Jurkat, Clone E6-1 (cell line): Measurements from ENCODE around the gene CDIP1.
A peak's percentile ranks its signal among the peaks of the same experiment; 100 is the strongest.

ENCODE experiments used
- DNase-seq: peaks from one replicate; pipeline ENCODE4 v3.0.0-alpha.2; 2011; ENCODE audit warnings: low read depth, low spot score
- H3K4me3 ChIP-seq: 2 replicates; pipeline ENCODE4 v1.5.1; 2011; ENCODE audit warnings: mild to moderate bottlenecking, low read length, control low read depth, moderate library complexity

Gene CDIP1

DNA sequence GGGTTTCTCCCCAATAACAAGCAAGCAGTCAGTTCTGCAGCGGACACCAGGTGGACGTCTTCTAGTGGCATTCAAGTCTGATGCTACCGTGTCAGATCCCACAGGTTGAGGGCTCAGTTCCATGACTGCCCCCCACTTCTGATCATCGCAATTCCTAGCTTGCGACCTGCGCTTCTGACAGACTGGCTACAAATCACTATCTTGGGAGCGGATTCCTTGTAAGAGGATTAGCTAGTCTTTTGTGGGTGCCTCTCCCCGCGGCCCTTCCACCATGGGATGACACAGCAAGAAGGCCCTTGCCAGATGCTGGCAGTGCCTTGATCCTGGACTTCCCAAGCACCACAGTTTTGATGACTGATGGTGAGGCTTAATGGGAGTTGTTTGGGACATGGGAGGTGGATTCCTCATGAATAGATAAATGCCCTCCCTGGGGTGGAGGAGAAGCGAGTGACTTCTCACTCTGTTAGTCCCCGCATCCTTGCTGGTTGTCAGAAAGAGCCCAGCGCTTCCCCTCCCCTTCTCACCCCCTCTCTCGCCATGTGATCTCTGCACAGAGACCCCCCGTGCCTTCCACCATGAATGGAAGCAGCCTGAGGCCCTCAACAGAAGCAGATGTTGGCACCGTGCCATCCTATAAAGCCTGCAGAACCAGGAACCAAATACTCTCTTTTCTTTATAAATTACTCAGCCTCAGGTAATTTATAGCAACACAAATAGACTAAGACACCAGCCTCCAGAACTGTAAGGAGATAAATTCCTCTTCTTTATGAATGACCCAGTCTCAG lies 19.1 kb downstream of the CDIP1 start:
- DNase-seq = no peak
- H3K4me3 ChIP-seq = no peak overlapping the region

DNA sequence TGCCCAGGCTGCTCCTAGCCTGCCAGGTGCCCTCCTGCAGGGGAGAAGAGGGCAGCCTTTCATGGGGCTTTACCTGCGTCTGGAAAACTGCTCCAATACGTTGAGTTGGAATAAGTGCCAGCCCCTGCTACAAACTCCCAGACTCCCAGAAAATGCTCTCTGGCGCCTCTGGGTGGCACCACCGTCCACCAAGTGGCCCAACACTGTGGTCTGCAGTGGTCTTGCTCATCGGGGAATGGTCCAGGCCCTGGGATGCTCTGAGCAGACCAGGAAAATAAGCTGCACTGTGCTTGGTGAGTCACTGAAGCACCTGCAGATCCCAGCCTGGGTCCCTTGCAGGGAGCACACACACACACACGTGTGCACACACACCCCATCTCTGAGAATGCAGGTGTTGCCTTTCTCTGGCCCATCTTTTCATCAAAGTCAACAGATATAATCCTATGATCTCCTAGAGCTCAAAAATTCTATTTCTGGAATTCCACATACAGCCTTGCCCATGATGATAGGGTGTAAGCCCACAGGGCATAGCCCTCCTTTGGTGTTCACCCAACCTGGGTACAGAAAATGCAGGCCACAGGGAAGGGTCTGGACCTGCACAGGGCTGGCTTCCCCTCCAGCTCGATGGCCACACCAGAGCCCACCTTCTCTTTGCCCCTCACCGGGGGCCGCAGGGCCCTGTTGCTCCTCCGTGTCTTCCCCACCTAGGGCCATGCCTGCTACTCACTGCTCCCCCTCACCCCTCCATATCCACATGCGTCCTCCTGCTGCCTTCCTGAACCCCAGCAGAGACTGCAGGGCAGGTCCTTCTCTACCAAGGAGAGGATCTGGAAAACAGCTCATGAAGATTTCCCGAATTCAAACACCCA lies 20.5 kb downstream of the CDIP1 start:
- no peak for DNase-seq
- no peak overlapping the region for H3K4me3 ChIP-seq

DNA sequence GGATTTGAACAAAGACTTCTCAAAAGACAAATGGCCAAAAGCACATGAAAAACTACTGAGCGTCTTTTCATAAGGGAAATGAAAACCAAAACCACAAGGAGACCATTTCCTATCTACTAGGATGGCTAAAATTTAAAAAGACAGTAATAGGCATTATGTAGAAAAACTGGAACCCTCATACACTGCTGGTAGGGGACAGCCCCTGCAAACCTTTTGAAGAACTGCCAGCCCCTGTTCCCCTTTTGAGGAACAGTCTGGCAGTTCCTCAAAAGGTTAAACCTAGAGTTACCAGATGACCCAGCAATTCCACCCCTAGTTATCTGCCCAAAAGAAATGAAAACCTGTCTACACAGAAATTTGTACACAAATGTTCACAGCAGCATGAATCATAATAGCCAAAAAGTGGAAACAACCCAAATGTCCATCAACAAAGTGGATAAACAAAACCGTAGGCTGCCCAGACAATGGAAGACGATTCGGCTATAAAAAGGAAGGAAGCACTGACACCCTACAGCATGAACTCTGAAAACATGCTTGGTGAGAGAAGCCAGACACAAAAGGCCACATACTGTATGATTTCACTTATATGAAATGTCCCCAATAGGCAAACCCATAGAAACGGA lies 22.9 kb downstream of the CDIP1 start:
- no peak for DNase-seq
- no peak overlapping the region for H3K4me3 ChIP-seq

DNA sequence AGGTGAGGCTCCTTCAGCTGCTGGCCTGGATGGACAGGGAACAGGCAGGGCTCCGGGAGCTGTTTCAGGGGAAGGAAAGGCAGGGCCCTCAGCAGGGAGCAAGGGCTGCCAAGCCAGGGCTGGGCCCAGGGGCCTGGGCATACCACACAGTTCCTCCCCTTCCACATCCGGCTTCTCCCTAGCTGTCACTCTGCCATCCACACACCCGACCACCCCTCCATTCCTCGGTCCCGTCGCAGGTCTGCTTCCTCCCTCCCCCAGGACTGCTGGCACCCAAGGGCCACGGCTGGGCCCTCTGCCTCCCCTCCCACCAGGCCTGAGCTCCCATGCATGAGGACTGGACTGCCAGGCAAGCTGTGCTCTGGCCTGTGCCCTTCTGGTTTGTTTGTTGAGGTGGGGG lies 24.0 kb downstream of the CDIP1 start:
- H3K4me3 ChIP-seq = no peak overlapping the region
- no peak for DNase-seq

DNA sequence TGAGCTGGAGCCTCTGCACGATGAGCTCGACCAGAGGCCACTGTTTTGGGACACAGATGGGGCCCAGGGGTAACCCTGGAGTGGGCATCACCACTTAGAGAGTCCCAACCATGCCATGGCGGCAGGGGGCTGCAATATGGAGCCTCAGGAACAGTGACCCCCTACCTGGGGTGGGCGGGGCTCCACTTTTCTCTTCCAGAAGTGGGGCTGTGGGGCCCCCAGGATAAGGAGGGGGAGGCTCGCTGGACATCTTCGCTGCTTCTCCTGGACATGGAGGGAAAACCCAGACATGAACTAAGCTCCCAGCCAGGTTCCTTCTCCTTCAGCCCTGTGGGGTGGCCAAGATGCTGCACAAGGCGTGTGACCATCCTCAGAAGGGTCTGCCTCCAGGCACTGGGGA lies 24.7 kb downstream of the CDIP1 start:
- H3K4me3 ChIP-seq = no peak overlapping the region
- DNase-seq = no peak

DNA sequence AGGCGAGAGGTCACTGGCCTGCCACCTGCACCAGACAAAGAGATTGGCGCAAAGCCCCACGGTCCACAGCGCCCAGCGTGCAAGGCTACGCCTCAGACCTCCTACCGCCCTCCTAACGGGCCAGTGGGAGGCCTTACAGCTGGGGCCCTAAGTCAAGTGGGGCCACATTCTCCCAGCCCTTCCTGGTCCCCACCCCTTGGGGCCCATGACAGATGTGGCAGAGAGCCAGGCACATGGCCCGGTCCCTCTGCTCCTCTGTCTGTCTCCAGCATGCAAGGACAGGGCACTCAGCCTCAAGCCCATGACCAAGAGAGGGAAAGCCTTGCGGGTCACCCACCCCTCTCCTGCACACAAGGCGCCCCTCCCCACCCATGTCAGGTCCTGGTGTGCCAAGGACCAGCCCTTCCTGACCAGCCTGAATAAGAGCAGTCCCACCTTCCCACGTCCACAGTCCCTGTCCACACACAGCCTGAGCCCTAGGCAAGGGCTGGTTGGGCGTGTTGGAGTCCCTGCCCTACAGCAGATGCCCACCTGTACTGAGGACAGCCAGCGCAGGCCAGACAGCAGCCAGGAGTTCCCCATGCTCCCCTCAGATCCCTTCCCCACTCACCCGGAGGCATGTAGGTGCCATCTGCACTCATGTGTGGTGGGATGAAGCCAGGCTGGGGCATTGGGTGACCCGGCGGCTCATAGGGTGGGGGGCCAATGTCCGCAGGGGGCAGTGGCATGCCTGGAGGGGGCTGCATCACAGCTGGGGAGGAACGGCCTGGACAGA lies 25.3 kb downstream of the CDIP1 start:
- DNase-seq = no peak
- no peak overlapping the region for H3K4me3 ChIP-seq

DNA sequence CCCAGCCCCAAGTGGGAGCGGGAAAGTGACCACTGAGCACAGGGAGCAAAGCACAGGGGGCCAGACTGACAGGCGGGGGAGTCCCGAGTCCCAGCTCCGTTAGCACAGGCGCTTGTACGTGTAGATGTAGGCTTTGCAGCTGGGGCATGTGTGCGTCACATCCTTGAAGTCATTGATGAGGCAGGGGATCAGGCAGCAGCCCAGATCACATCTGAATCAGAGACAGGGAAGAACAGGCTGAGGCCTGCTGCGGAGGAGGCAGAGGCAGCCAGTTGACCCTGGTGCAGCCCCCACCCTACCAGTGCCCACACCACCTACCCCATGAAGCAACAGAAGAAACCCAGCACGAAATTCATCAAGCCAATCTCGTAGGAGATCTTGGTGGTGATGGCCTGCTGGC lies 26.1 kb downstream of the CDIP1 start:
- DNase-seq = no peak

DNA sequence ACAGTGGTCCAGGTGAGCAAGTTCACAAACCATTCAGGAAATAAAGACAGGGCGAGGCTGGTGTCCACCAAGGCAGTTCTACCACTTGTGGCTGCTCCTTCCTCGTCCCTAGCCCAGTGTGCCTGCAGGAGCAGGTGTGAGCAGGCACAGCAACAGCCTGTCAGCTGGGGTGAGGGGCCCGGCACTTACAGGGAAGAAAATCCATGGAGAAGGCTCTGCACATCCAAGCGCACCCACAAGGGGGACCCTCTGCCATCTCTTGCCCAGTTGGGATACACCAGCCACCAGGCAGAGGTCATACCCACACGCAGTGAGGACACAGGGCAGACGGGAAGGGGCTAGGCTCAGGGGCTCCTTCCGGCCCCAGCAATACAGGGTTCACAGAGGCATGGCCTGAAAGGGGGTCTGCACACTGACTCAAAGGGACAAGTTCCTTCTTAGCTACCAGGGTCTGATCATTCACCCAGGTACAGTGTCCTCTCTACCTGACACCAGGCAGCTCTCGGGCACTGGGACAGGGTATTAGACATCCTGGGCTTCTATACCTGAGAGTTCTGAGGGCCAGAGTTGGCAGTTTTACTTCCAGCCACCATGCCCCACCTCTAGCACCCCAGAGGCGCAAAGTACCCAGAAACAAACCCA lies 27.0 kb downstream of the CDIP1 start:
- no peak for DNase-seq
- no peak overlapping the region for H3K4me3 ChIP-seq

More for the DNA sequence above, 26.1 kb downstream of the CDIP1 start:
- H3K4me3 ChIP-seq = no peak overlapping the region

DNA sequence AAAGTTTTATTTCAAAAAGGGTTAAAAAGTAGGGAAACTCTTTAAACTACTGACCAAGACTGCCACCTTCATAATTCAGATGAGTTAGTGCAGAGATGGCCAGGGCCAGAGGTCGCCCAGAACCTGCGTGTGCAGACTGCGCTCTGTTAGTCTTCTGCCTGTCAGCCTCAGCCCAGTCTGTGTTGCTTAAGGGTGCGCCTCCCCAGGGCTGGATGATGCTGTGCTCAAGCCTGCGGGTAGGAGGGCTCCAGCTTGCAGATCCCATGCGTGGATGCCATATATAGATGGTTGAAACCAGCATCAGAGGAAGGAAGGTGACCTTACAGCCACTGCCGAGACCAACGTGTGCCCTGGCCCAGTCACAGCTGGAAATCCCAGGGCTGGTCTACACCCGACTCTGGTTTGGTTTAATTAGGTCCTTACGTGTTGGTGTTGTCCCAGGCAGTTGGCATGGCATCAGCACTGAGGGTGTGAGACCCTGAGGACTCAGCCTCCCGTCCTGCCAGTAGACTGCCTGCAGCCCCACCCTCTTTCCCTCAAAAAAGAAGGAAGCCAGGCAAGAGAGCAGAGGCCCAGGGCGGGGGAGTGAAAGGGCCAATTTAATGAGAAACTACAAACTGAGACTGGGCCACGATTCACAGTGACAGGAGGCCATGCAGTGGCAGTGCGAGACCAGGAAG lies 27.7 kb downstream of the CDIP1 start:
- no peak for DNase-seq
- H3K4me3 ChIP-seq = no peak overlapping the region

DNA sequence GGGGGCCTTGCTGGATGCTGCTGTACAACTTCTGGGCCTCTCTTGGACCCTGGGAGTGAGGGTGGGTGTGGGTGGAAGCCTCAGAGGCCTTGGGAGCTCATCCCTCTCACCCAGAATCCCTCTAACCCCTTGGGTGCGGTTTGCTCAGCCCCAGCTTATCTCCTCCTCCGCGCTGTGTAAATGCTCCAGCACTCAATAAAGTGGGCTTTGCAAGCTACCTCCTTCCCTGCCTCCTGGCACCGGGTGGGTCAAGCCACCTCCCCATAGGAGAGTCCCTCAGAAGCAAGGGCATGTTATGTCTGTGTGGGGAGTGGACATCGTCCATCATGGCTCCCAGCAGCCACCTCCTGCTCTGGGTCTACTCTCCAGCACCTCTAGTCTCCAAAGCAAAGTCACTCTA lies 28.4 kb downstream of the CDIP1 start:
- no peak for DNase-seq
- no peak overlapping the region for H3K4me3 ChIP-seq

DNA sequence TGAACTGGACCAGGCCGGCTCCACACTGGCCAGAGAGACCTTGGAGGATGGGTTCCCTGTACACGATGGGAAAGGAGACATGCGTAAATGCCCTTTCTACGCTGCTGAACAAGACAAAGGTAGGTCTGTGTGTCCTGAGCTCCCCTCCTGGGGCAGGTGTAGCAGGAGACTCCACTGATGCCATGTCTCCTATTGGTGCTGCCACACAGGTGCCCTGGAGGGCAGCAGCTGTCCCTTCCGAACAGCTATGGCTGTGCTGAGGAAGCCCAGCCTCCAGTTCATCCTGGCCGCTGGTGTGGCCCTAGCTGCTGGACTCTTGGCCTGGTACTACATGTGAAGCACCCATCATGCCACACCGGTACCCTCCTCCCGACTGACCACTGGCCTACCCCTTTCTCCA lies 29.2 kb downstream of the CDIP1 start:
- no peak for DNase-seq

DNA sequence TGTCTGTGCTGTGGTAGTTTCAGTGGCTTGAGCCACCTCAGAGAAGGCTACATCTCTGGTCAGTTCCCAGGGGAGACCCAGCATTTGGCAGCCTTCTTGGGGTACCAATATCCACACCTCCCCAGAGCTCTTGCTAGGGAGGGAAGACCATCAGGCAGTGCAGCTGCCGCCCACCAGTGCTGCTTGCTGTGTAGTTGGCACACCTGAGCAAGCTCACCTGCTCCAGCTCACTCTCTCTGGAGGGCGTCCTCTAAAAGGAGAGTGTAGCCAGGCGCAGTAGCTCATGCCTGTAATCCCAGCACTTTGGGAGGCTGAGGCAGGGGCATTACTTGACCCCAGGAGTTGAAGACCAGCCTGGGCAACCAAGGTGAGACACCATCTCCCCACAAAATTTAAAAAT lies 29.8 kb downstream of the CDIP1 start:
- DNase-seq = no peak
- H3K4me3 ChIP-seq = no peak overlapping the region

More for the DNA sequence above, 29.2 kb downstream of the CDIP1 start:
- no peak overlapping the region for H3K4me3 ChIP-seq

DNA sequence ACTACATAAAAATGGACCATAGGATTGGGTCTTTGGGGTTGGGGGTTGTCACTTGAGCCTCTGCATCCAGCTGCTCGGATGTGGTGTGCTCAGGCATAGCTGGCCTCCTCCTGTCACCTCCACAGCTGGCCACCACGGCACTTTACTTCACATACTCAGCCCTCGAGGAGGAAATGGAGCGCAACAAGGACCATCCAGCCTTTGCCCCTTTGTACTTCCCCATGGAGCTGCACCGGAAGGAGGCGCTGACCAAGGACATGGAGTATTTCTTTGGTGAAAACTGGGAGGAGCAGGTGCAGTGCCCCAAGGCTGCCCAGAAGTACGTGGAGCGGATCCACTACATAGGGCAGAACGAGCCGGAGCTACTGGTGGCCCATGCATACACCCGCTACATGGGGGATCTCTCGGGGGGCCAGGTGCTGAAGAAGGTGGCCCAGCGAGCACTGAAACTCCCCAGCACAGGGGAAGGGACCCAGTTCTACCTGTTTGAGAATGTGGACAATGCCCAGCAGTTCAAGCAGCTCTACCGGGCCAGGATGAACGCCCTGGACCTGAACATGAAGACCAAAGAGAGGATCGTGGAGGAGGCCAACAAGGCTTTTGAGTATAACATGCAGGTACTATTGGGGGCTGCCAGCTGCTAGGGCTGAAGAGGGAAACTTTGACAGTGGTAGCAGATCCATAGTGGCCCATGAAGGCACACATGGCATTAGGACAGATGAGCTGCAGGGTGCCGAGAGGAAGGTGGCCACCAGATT lies 30.8 kb downstream of the CDIP1 start:
- no peak overlapping the region for H3K4me3 ChIP-seq
- no peak for DNase-seq

DNA sequence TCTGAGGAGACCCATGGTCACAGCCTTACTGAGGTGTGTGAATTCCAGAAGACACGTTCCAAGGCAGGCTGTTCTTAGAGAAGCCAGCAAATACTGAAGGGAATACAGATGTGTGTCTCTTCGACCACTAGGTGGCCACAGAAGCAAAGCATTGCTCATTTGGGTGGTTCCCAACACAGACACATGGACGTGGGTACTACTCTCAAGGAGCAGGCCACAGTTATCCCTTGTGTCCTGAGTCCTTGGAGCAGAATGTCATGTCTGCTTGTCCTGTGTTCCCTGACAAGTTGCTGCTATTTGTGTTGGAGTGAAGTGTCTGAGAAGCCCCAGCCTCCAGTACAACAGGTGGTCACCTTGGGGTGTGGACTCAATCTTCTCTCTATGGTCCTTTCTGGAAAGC lies 32.1 kb downstream of the CDIP1 start:
- peak; percentile 69 for DNase-seq
- no peak overlapping the region for H3K4me3 ChIP-seq

DNA sequence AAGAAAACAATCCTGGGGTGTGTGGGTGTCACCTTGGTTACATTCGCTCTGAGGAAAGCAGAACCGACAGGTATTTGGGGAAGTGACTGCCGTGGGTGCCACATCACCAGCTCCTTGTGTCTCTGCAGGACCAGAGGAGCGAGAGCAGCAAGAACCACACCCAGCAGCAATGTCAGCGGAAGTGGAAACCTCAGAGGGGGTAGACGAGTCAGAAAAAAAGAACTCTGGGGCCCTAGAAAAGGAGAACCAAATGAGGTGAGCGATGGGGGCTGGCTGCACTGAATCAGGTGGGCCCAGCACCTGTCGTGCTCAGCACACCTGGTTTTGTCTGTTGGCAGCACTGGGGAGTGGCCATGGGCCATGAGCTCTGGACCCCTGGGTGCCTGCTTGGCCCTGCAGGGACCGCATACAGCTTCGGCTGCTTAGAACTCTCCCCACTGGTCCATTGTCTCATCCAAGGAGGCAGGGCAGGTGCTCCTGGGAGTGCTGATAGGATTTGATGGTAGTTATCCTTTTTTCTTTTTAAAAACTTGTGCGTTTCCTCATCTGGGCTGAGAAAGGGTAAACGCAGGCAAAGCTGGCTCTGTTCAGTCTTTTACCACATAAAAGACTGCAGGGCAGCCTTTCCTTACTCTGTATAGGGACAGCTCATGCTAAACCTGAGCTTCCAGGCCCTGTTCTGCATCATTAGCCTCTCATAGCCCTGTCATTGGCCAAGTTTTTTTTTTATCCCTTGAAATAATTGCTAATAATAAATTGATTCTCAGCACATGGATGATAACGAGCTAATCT lies 33.0 kb downstream of the CDIP1 start:
- DNase-seq = peak; percentile 79
- peak overlapping the region; percentile 41 for H3K4me3 ChIP-seq

DNA sequence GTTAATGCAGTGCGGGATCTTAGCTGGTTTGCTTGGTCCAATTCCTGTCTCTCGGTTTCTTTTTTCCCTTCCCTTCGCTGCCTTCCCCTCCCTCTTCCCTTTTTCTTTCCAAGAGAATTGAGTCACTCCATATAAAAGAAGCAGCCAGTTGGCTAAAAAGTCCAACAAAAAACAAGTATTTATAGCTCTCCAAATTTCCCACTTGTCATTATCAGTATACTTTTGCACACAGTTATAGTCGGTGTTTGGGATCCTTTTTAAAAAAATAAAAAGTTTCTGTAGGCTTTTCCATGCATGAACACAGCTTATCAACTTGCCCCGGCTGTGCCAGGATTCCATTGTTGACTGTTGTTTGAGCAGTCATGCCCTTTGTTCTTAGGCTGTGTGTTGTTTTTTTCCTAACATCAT lies 37.5 kb downstream of the CDIP1 start:
- H3K4me3 ChIP-seq = no peak overlapping the region

DNA sequence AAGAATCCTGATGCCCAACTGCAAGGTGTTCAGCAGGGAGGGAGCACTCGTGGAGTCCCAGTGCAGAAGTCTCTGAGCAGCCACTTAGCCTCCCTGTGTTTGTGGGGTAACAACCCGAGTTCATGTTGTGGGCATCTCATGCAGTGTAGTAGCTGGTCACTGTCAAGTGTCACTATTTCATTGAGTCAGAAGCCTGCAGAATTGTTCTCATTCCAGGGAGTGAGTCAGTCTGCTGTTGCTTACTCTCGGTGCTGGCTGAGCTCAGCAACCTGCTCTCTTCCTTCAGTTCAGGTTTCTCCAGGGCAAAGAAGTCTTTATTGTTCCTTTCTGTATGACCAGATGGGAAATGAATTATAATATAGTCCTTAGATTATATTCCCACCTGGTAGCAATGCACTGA lies 38.3 kb downstream of the CDIP1 start:
- H3K4me3 ChIP-seq = no peak overlapping the region
- DNase-seq = no peak

More for the DNA sequence above, 37.5 kb downstream of the CDIP1 start:
- no peak for DNase-seq
